Hematopoietic multipotent progenitor cell treated with erythropoietin and hydrocortisone succinate and interleukin-3 and kit ligand, for 8 days (in vitro differentiated cells): ENCODE measurements around the gene OR8J1.
"Not testable (repeated sequence)": the region's sequence is repeated elsewhere in the genome, so short reads cannot be mapped to it uniquely, and the experiment has no call there.

ENCODE experiments used
- DNase-seq: peaks from one replicate; pipeline ENCODE4 v3.0.0-alpha.2; 2015

The OR8J1 gene

GRCh38 chr11:56353991-56354390, at the start of gene OR8J1:
TSS of gene OR8J1 (plus strand) at chr11:56354291. CDS start at chr11:56360247, 5,956 bp downstream.
- no peak for DNase-seq

GRCh38 chr11:56307836-56308235, 46.3 kb upstream of the OR8J1 start:
- DNase-seq: no peak

GRCh38 chr11:56314844-56315243, 39.2 kb upstream of the OR8J1 start, which contains the start of gene OR8K3:
TSS of gene OR8K3 (plus strand) at chr11:56315144. CDS start at chr11:56318307, 3,163 bp downstream.
- no peak for DNase-seq

- no peak for DNase-seq
Measured at GRCh38 chr11:56331861-56332491, 22.1 kb upstream of the OR8J1 start.

- no peak for DNase-seq
Measured at GRCh38 chr11:56333156-56333555, 20.9 kb upstream of the OR8J1 start.

GRCh38 chr11:56340289-56340688, 13.8 kb upstream of the OR8J1 start:
- DNase-seq: no peak

GRCh38 chr11:56345739-56346138, 8.4 kb upstream of the OR8J1 start, which contains the start of gene OR8K1:
TSS of gene OR8K1 (plus strand) at chr11:56346039. CDS start at chr11:56346039, 0 bp downstream.
- DNase-seq: no peak

- no peak for DNase-seq
Measured at GRCh38 chr11:56375324-56375723, 21.2 kb downstream of the OR8J1 start, which contains the start of gene OR8U1. TSS of gene OR8U1 (plus strand) at chr11:56375624. CDS start at chr11:56375624, 0 bp downstream.

- DNase-seq: no peak
Measured at GRCh38 chr11:56380120-56380519, 26.0 kb downstream of the OR8J1 start.

- no peak for DNase-seq
Measured at GRCh38 chr11:56394381-56394780, 40.3 kb downstream of the OR8J1 start.

GRCh38 chr11:56396047-56396446, 42.0 kb downstream of the OR8J1 start:
- DNase-seq: no peak

- not testable (repeated sequence) for DNase-seq
Measured at GRCh38 chr11:56401858-56402461, 47.9 kb downstream of the OR8J1 start.

- no peak for DNase-seq
Measured at GRCh38 chr11:56404393-56404792, 50.3 kb downstream of the OR8J1 start.

GRCh38 chr11:56410801-56411200, 56.7 kb downstream of the OR8J1 start:
- DNase-seq: no peak
